Kidney epithelial cell (primary cell): ENCODE data around the gene AFF1. TPM values are rescaled to one million over a fixed set of nuclear protein-coding genes. Genes with fewer than 3 reads are reported as not detected.

Experiments used
- DNase-seq: peaks from one replicate; pipeline ENCODE4 v3.0.0-alpha.2; 2010; ENCODE audit warnings: low read depth
- H3K27me3 ChIP-seq: 2 replicates; pipeline ENCODE4 v1.6.0; 2011; ENCODE audit warnings: low read length; ENCODE audit not compliant: control insufficient read depth, insufficient read depth
- H3K36me3 ChIP-seq: 2 replicates; pipeline ENCODE4 v1.5.1; 2011; ENCODE audit warnings: low read length; ENCODE audit not compliant: control insufficient read depth, insufficient read depth
- H3K4me3 ChIP-seq: 2 replicates; pipeline ENCODE4 v1.5.1; 2011; ENCODE audit warnings: low read depth, mild to moderate bottlenecking, control low read depth, low read length
- CTCF ChIP-seq: IDR thresholded peaks from 2 replicates; pipeline ENCODE4 v1.5.1; 2011; ENCODE audit warnings: mild to moderate bottlenecking, moderate library complexity, low read length, control low read depth, inconsistent platforms; ENCODE audit not compliant: insufficient read depth, poor library complexity, severe bottlenecking
- total RNA-seq: library from RNA; depleted of rRNA; stranded (reverse); fragments of >200 nt; gene quantifications from 2 replicates; pipeline ENCODE4 v1.2.3, GENCODE V29; 2015

The AFF1 gene
- total RNA-seq, 1 donor from 2014 or later, result 16.9 TPM

GRCh38 chr4:87073199-87074120 is 138.6 kb downstream of the AFF1 start:
- Histone ChIP-seq H3K4me3 (no peak overlapping the region), H3K36me3 (no peaks in the 10 kb centered on the region), H3K27me3 (no peaks in the 10 kb centered on the region)
- no peak for TF ChIP-seq CTCF
- DNase-seq, result no peak

- no peaks in the 10 kb centered on the region for H3K36me3 ChIP-seq
- no peaks in the 10 kb centered on the region for H3K27me3 ChIP-seq
- no peak for TF ChIP-seq CTCF
- DNase-seq, result no peak
- no peak overlapping the region for H3K4me3 ChIP-seq
Observed at GRCh38 chr4:87074121-87074488, 139.3 kb downstream of the AFF1 start.

GRCh38 chr4:87075876-87076275 is 141.1 kb downstream of the AFF1 start:
- no peak for DNase-seq
- no peak overlapping the region for H3K4me3 ChIP-seq
- TF ChIP-seq CTCF, result no peak
- H3K36me3 ChIP-seq, result no peaks in the 10 kb centered on the region
- no peaks in the 10 kb centered on the region for H3K27me3 ChIP-seq

GRCh38 chr4:87076690-87077358 is 142.0 kb downstream of the AFF1 start:
- H3K27me3 ChIP-seq, result no peaks in the 10 kb centered on the region

GRCh38 chr4:87077914-87078585 is 143.2 kb downstream of the AFF1 start:
- Histone ChIP-seq H3K27me3 (no peaks in the 10 kb centered on the region), H3K4me3 (no peak overlapping the region), H3K36me3 (no peaks in the 10 kb centered on the region)
- DNase-seq, result no peak
- no peak for TF ChIP-seq CTCF

More at GRCh38 chr4:87076690-87077358, 142.0 kb downstream of the AFF1 start:
- no peak for DNase-seq
- H3K4me3 ChIP-seq, result no peak overlapping the region
- TF ChIP-seq CTCF, result no peak
- no peaks in the 10 kb centered on the region for H3K36me3 ChIP-seq
